SK-N-SH (cell line): ENCODE results near the gene FAM216A. TPM values are rescaled to one million over a fixed set of nuclear protein-coding genes. Genes with fewer than 3 reads are reported as not detected.
A peak's percentile ranks its signal among the peaks of the same experiment; 100 is the strongest.

ENCODE experiments used
- CTCF ChIA-PET: fragments of 300-600, 350-600 bp; formaldehyde crosslinking; extraction: SDS; loops from one replicate; lab custom pipeline; 2021; lab: Yijun Ruan, JAX
- POLR2A ChIA-PET: fragments of 350-600 bp; sonication (Branson Sonifier 250); formaldehyde crosslinking; extraction: SDS; loops from one replicate; lab custom pipeline; 2020; ENCODE audit warnings: antibody characterized with exemption, inconsistent platforms; lab: Yijun Ruan, JAX
- DNase-seq: peaks from one replicate; pipeline ENCODE4 v3.0.0; 2012
- H2AFZ ChIP-seq: fragments of 200-600 bp; sonication (generic); 2 replicates; pipeline ENCODE4 v1.8.1; 2016; ENCODE audit warnings: antibody characterized with exemption, mild to moderate bottlenecking, low read depth
- H3F3A ChIP-seq: fragments of 200-600 bp; sonication (generic); replicated peaks from 2 replicates; pipeline ENCODE3; 2016; ENCODE audit warnings: antibody characterized with exemption, mild to moderate bottlenecking; ENCODE audit not compliant: insufficient read depth
- H3K27ac ChIP-seq, 2 experiments: fragments of 200-500 bp in 1 of 2; fragments of 200-600 bp in 1 of 2; sonication (Bioruptor generic) in 1 of 2; sonication (generic), shearing (Covaris generic) in 1 of 2; 2 replicates each; pipeline versions ENCODE4 v1.5.1 to v1.6.1; 2014 to 2016; ENCODE audit warnings: low read depth in 2 of 2, inconsistent platforms in 1 of 2, low read length in 1 of 2, mild to moderate bottlenecking in 1 of 2, mixed read lengths in 1 of 2
- H3K27me3 ChIP-seq: fragments of 200-600 bp; sonication (generic), shearing (Covaris generic); 2 replicates; pipeline ENCODE4 v1.6.1; 2016; ENCODE audit warnings: mixed run types; ENCODE audit not compliant: insufficient read depth
- H3K36me3 ChIP-seq, 2 experiments: fragments of 200-500 bp in 1 of 2; fragments of 200-600 bp in 1 of 2; sonication (Bioruptor generic) in 1 of 2; sonication (generic) in 1 of 2; replicated peaks in 1 of 2; 2 replicates each; pipeline versions ENCODE3 to v1.5.1; 2014 to 2016; ENCODE audit warnings: low read length in 1 of 2, mild to moderate bottlenecking in 1 of 2; ENCODE audit not compliant: insufficient read depth in 2 of 2, control insufficient read depth in 1 of 2
- H3K4me1 ChIP-seq, 2 experiments: fragments of 200-500 bp in 1 of 2; fragments of 200-600 bp in 1 of 2; sonication (Bioruptor generic) in 1 of 2; sonication (generic), shearing (Covaris generic) in 1 of 2; 2 replicates each; pipeline versions ENCODE4 v1.5.1 to v1.6.1; 2014 to 2016; ENCODE audit warnings: low read depth in 1 of 2, low read length in 1 of 2, mixed run types in 1 of 2; ENCODE audit not compliant: insufficient read depth in 2 of 2, control insufficient read depth in 1 of 2
- H3K4me2 ChIP-seq: fragments of 200-600 bp; sonication (generic), shearing (Covaris generic); 2 replicates; pipeline ENCODE4 v1.6.1; 2017; ENCODE audit warnings: mixed run types
- H3K4me3 ChIP-seq, 2 experiments: fragments of 200-500 bp in 1 of 2; fragments of 200-600 bp in 1 of 2; sonication (Bioruptor generic) in 1 of 2; sonication (generic), shearing (Covaris generic) in 1 of 2; 2 replicates each; pipeline versions ENCODE4 v1.5.1 to v1.8.1; 2014 to 2016; ENCODE audit warnings: low read depth in 2 of 2, inconsistent platforms in 1 of 2, low read length in 1 of 2, mild to moderate bottlenecking in 1 of 2, mixed read lengths in 1 of 2, moderate library complexity in 1 of 2
- H3K79me2 ChIP-seq: fragments of 200-600 bp; sonication (generic); 2 replicates; pipeline ENCODE4 v1.8.1; 2017; ENCODE audit warnings: mild to moderate bottlenecking; ENCODE audit not compliant: insufficient read depth
- H3K9ac ChIP-seq: fragments of 200-600 bp; sonication (generic); 2 replicates; pipeline ENCODE4 v1.6.1; 2017; ENCODE audit warnings: mixed run types
- H3K9me2 ChIP-seq: fragments of 200-600 bp; sonication (generic); 2 replicates; pipeline ENCODE4 v1.6.1; 2017; ENCODE audit warnings: mixed run types
- H3K9me3 ChIP-seq: fragments of 200-600 bp; sonication (generic); 2 replicates; pipeline ENCODE4 v1.6.1; 2017; ENCODE audit warnings: mixed run types, mild to moderate bottlenecking, moderate library complexity
- H4K20me1 ChIP-seq: fragments of 200-600 bp; sonication (generic); 2 replicates; pipeline ENCODE4 v1.6.1; 2017; ENCODE audit warnings: mild to moderate bottlenecking, mixed run types; ENCODE audit not compliant: insufficient read depth
- CHD2 ChIP-seq: fragments of 150-350 bp; IDR thresholded peaks from 2 replicates; pipeline ENCODE4 v1.6.1; 2018; ENCODE audit warnings: low read length; ENCODE audit not compliant: partially characterized antibody
- CTCF ChIP-seq: fragments of 200-600 bp; sonication (generic); IDR thresholded peaks from 2 replicates; pipeline ENCODE4 v1.6.1; 2017; ENCODE audit warnings: antibody characterized with exemption, mild to moderate bottlenecking, moderate library complexity
- EP300 ChIP-seq, 2 experiments: IDR thresholded peaks; 2 replicates each; pipeline versions ENCODE4 v1.4.0 to v1.6.1; 2012; ENCODE audit warnings: borderline replicate concordance in 1 of 2, low read depth in 1 of 2, low read length in 1 of 2
- EZH2phosphoT487 ChIP-seq: fragments of 200-600 bp; sonication (generic); IDR thresholded peaks from 2 replicates; pipeline ENCODE4 v1.6.1; 2017; ENCODE audit warnings: low read depth, mixed run types, mild to moderate bottlenecking, antibody characterized with exemption, moderate library complexity, borderline replicate concordance
- FOSL2 ChIP-seq: IDR thresholded peaks from 2 replicates; pipeline ENCODE4 v1.4.0; 2012; ENCODE audit warnings: low read depth, mild to moderate bottlenecking, moderate library complexity, borderline replicate concordance
- FOXJ3 ChIP-seq: sonication (generic); formaldehyde crosslinking; IDR thresholded peaks from 2 replicates; pipeline ENCODE4 v1.5.1; 2020; ENCODE audit warnings: mild to moderate bottlenecking, missing genetic modification reagents
- GABPA ChIP-seq: IDR thresholded peaks from 2 replicates; pipeline ENCODE4 v1.4.0; 2012; ENCODE audit warnings: low read depth, mild to moderate bottlenecking
- IRF3 ChIP-seq: fragments of 150-350 bp; IDR thresholded peaks from 2 replicates; pipeline ENCODE4 v1.6.1; 2016; ENCODE audit warnings: mild to moderate bottlenecking, low read depth, low read length
- MAX ChIP-seq: IDR thresholded peaks from 2 replicates; pipeline ENCODE4 v1.4.0; 2012; ENCODE audit warnings: low read depth
- MEF2A ChIP-seq: IDR thresholded peaks from 2 replicates; pipeline ENCODE4 v1.4.0; 2012; ENCODE audit warnings: low read depth, borderline replicate concordance
- NFIC ChIP-seq: IDR thresholded peaks from 2 replicates; pipeline ENCODE4 v1.4.0; 2012; ENCODE audit warnings: borderline replicate concordance
- NRF1 ChIP-seq: IDR thresholded peaks from 2 replicates; pipeline ENCODE4 v1.6.1; 2012; ENCODE audit warnings: low read depth, mild to moderate bottlenecking, low read length
- RAD21 ChIP-seq: IDR thresholded peaks from 2 replicates; pipeline ENCODE4 v1.6.1; 2012; ENCODE audit warnings: mild to moderate bottlenecking, low read length
- RXRA ChIP-seq: IDR thresholded peaks from 2 replicates; pipeline ENCODE4 v1.4.0; 2012; ENCODE audit warnings: low read depth, mild to moderate bottlenecking, borderline replicate concordance
- TAF1 ChIP-seq: IDR thresholded peaks from 2 replicates; pipeline ENCODE4 v1.6.1; 2012; ENCODE audit warnings: low read depth, mild to moderate bottlenecking, low read length, moderate library complexity, borderline replicate concordance
- YY1 ChIP-seq: IDR thresholded peaks from 2 replicates; pipeline ENCODE4 v1.4.0; 2012; ENCODE audit warnings: low read depth, mild to moderate bottlenecking
- WGBS: methylation state at CpG from one replicate; pipeline ENCODE4 v1.1.6; 2017; ENCODE audit warnings: low lambda C conversion rate; 5-methylcytosine and 5-hydroxymethylcytosine counted together
- polyA plus RNA-seq, 3 experiments: library from polyadenylated mRNA; depleted of rRNA; stranded (reverse); fragments of >200 nt; gene quantifications; 2 replicates each; pipeline ENCODE4 v1.2.3, GENCODE V29; 2012
- TF ChIP-seq, protein P1 (sequence below): IDR thresholded peaks from 2 replicates; pipeline ENCODE4 v1.4.0; 2012; ENCODE audit warnings: low read depth, borderline replicate concordance

Gene FAM216A
- polyA plus RNA-seq, 1 of the 3 experiments (the other 2 are of a cell fraction) = 29.8 TPM

DNA sequence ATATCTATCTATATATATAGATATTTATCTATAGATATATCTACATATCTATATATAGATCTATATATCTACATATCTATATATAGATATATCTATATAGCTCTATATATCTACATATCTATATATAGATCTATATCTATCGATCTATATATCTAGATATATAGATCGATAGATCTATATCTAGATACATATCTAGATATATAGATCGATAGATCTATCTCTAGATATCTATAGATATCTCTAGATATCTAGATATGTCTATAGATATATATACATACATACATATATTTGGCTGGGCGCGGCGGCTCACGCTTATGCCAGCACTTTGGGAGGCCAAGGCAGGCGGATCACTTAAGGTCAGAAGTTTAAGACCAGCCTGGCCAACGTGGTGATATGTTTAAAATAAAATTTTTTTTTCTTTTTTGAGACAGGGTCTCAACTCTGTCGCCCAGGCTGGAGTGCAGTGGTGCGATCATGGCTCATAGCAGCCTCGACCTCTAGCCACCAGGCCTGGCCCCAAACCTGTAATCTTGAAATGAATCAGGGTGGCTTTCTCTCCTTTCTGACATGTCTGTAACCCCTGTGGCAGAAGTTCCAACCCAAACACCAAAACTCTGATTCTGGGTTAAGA, 36.6 kb upstream of the FAM216A start:
- ChIA-PET POLR2A (interaction anchor here (1.3 to 1.5 kb wide), 2 partner anchors 17 to 18 kb away, joined by 4 to 6 read pairs; partner anchors contain the start of gene ARPC3), CTCF (interaction anchor here (0.6 to 2.9 kb wide), 48 partner anchors 10 to 1936 kb away, joined by 3 to 35 read pairs (median 5); partner anchors contain the start of genes ANAPC7, ARPC3 and ATP2A2)
- Histone ChIP-seq H3K27me3 (no peaks in the 10 kb centered on the region), H3K27ac (no peak overlapping the region), H3K4me3 (peak overlapping the region in 1 of 2 experiments; percentile 40; a peak in 2 of 4 replicates), H3K9ac (no peak overlapping the region), H3K79me2 (no peaks in the 10 kb centered on the region), H3F3A (peaks cover 34% of the 10 kb centered on the region), H3K4me1 (0 out of 4 replicates have a peak, but pooled peaks cover 0 to 1% of the 10 kb centered on the region in 2 experiments), H4K20me1 (no peaks in the 10 kb centered on the region), H2AFZ (0 out of 2 replicates have a peak overlapping the region, but pooled peaks have one; percentile 87), H3K9me2 (no peaks in the 10 kb centered on the region), H3K9me3 (no peaks in the 10 kb centered on the region), H3K36me3 (peaks cover 14 to 21% of the 10 kb centered on the region in 2 experiments), H3K4me2 (no peak overlapping the region)
- TF ChIP-seq, protein P1, sequence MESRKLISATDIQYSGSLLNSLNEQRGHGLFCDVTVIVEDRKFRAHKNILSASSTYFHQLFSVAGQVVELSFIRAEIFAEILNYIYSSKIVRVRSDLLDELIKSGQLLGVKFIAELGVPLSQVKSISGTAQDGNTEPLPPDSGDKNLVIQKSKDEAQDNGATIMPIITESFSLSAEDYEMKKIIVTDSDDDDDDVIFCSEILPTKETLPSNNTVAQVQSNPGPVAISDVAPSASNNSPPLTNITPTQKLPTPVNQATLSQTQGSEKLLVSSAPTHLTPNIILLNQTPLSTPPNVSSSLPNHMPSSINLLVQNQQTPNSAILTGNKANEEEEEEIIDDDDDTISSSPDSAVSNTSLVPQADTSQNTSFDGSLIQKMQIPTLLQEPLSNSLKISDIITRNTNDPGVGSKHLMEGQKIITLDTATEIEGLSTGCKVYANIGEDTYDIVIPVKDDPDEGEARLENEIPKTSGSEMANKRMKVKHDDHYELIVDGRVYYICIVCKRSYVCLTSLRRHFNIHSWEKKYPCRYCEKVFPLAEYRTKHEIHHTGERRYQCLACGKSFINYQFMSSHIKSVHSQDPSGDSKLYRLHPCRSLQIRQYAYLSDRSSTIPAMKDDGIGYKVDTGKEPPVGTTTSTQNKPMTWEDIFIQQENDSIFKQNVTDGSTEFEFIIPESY = no peak
- TF ChIP-seq MEF2A = no peak
- no peak for TF ChIP-seq EP300 (IDR thresholded peaks at IDR 0.05; ENCODE audit: borderline replicate concordance in 1 of 2, low read depth in 1 of 2, low read length in 1 of 2)
- TF ChIP-seq GABPA = no peak
- TF ChIP-seq NRF1 = no peak
- no peak for TF ChIP-seq CTCF
- no peak for TF ChIP-seq FOSL2
- TF ChIP-seq YY1 = no peak
- no peak for TF ChIP-seq EZH2phosphoT487
- TF ChIP-seq RAD21 = no peak
- no peak for TF ChIP-seq TAF1
- no peak for TF ChIP-seq CHD2
- no peak for TF ChIP-seq IRF3
- TF ChIP-seq MAX = no peak
- TF ChIP-seq NFIC = no peak
- no peak for TF ChIP-seq RXRA
- TF ChIP-seq FOXJ3 (CRISPR knock-in tag) = no peak
- 74% methylated on average over 12 of the region's 12 CpGs for whole genome bisulfite sequencing
- DNase-seq = no peak
